Heart left ventricle (tissue), 13 donors: Measurements from ENCODE around the gene HDAC7.

Source experiments
- POLR2A ChIP-seq, 2 donors: fragments of 450-650 bp; IDR thresholded peaks; one replicate each; pipeline ENCODE4 v1.6.1; 2017; ENCODE audit warnings: antibody characterized with exemption in 2 of 2, mild to moderate bottlenecking in 2 of 2, moderate library complexity in 2 of 2
- TF ChIP-seq, protein P1 (sequence below), 12 donors: fragments of 200-600 bp; sonication (generic) in 4 of 12; IDR thresholded peaks; one replicate each; pipeline versions ENCODE4 v1.5.0 to v1.8.0; 2018 to 2022; ENCODE audit warnings: antibody characterized with exemption in 12 of 12, mild to moderate bottlenecking in 5 of 12
- donor health status: ischemic (EF 13 %, LVEDD 7.1; RV severe dilation, severe dysfunction).
- donor health status: DM: no; HTN: yes; CAD: no.
- donor health status: DM: no; HTN: no; CAD: no.
- donor health status: ischemic (EF 25% LVEDD 6.9; RV normal size, moderate dysfunction).
- donor health status: ischemic (EF 25% LVEDD 5.7; RV mildly dilated, moderate dysfunction).
- donor health status: ischemic (EF 35%, LVEDD 5.7; RV mildly dilated, moderate dysfunction).
- donor health status: nonischemic (EF 11% LVEDD 7.7; RV severe dilation, severe dysfunction).
- donor health status: DM: yes; HTN: yes; CAD: no.
- donor health status: PGD.
- donor health status: ischemic (EF 29% LVEDD 5.4; RV normal size, mild dysfunction).
- donor health status: nonischemic (EF 23%, LVEDD 6.1; RV moderate dilation, normal function).

DNA sequence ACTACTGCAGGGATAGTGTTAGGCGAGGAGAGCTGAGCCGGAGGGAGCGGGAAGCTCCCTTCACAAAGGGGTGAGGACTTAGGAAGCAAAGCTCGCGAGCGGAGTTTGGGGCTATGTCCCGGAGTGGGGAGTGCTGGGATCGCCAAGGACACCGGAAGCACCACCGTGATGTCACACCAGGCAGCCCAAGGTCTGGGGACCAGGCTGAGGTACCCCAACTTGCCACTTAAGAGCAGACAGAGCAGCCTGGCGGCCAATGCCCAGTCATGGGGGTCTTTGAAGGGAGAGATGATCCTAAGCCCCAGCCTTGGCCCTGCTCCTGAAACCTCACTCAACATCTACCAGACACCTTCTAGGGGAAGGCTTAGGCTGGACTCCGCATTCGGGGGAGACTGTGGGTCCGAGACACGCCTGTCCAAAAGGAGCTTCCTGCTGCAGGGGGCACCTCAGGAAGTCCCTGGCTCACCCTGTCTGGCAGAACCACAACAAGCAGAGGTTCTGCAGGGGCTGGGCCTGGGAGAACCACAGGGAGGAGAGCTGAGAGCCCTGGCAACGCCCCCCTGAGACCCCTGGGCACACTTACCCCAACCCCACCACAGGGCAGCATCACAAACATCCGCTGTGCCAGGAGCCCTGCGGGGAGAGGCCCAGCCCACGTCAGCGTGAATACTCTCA, 28.9 kb downstream of the HDAC7 start:
- TF ChIP-seq, protein P1, sequence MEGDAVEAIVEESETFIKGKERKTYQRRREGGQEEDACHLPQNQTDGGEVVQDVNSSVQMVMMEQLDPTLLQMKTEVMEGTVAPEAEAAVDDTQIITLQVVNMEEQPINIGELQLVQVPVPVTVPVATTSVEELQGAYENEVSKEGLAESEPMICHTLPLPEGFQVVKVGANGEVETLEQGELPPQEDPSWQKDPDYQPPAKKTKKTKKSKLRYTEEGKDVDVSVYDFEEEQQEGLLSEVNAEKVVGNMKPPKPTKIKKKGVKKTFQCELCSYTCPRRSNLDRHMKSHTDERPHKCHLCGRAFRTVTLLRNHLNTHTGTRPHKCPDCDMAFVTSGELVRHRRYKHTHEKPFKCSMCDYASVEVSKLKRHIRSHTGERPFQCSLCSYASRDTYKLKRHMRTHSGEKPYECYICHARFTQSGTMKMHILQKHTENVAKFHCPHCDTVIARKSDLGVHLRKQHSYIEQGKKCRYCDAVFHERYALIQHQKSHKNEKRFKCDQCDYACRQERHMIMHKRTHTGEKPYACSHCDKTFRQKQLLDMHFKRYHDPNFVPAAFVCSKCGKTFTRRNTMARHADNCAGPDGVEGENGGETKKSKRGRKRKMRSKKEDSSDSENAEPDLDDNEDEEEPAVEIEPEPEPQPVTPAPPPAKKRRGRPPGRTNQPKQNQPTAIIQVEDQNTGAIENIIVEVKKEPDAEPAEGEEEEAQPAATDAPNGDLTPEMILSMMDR (IDR thresholded peaks at IDR 0.05) = no peak
- TF ChIP-seq POLR2A (IDR thresholded peaks at IDR 0.05) = no peak
